ENCODE measurements around the gene VPS54. TPM values are rescaled to one million over a fixed set of nuclear protein-coding genes. Genes with fewer than 3 reads are reported as not detected.

VPS54 gene
- total and polyA plus RNA-seq, 4 donors = 4.5 to 25.1 (median 13.3) TPM

DNA sequence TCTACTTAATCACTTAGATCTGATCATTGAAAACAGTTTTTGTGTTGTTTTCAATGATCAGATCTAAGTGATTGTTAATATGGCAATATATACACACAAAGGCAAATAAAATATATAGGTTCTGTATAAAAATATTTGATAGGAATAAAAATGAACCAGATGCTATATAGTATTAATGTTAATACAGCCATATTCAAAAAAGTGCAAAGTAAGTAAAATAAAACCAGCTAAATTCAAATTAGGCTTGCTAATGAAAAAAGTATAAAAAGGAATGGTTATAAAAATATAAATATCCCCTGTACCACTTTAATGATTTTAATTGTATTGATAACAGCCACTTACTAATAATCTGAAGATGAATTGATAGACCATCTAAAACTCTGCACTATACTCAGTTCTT is 38.4 kb downstream of the VPS54 start:
- no peak for DNase-seq (ENCODE audit: low spot score)
- TF ChIP-seq HNF4G (IDR thresholded peaks at IDR 0.05) = no peak
- TF ChIP-seq, protein P1, sequence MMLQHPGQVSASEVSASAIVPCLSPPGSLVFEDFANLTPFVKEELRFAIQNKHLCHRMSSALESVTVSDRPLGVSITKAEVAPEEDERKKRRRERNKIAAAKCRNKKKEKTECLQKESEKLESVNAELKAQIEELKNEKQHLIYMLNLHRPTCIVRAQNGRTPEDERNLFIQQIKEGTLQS (IDR thresholded peaks at IDR 0.05) = no peak
- TF ChIP-seq RAD21 (IDR thresholded peaks at IDR 0.05) = no peak
- TF ChIP-seq NR2F2 (IDR thresholded peaks at IDR 0.05) = no peak
- TF ChIP-seq GABPA (IDR thresholded peaks at IDR 0.05 in 1 of 2, conservative IDR thresholded peaks at IDR 0.05 in 1 of 2) = no peak
- TF ChIP-seq YY1 (IDR thresholded peaks at IDR 0.05) = no peak
- Histone ChIP-seq H3K9ac (ENCODE audit: low read depth in 1 of 2, low read length in 2 of 2) (no peak overlapping the region), H3K4me3 (ENCODE audit: low read depth in 1 of 3, low read length in 3 of 3) (no peak overlapping the region), H3K27me3 (ENCODE audit: control insufficient read depth in 4 of 4, insufficient read depth in 4 of 4, low read length in 3 of 4) (no peaks in the 10 kb centered on the region), H3K27ac (ENCODE audit: low read depth in 1 of 2, low read length in 2 of 2) (no peak overlapping the region), H3K36me3 (ENCODE audit: control insufficient read depth in 4 of 4, insufficient read depth in 3 of 4, low read depth in 1 of 4, low read length in 3 of 4) (peaks cover 0 to 17% (median 7%) of the 10 kb centered on the region in 4 donors), H3K9me3 (ENCODE audit: control insufficient read depth in 4 of 4, low read length in 3 of 4) (no peaks in the 10 kb centered on the region), H3K4me1 (ENCODE audit: control insufficient read depth in 4 of 4, insufficient read depth in 4 of 4, low read length in 3 of 4) (peaks cover 2 to 14% (median 8%) of the 10 kb centered on the region in 4 donors)

DNA sequence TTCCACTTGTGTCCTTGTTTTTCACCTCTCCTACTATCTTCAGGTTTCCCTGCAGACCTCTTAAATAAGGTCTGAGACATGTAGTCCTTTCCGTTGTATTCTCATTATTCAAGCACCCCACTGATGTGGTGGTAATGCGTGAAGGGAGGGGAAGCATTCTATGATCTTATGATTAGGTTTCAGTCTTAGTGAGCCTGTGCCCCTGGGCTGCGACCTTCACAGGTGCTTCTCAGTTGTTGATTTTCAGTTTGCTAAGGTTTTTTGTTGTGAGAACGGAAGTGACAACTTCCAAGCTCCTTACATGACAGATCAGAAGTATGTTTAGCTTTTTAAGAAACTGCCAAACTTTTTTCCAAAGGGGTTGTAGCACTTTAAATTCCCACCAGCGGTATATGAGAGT is 41.3 kb downstream of the VPS54 start:
- Histone ChIP-seq H3K27me3 (ENCODE audit: control insufficient read depth in 4 of 4, insufficient read depth in 4 of 4, low read length in 3 of 4) (no peaks in the 10 kb centered on the region), H3K9me3 (ENCODE audit: control insufficient read depth in 4 of 4, low read length in 3 of 4) (no peaks in the 10 kb centered on the region), H3K4me1 (ENCODE audit: control insufficient read depth in 4 of 4, insufficient read depth in 4 of 4, low read length in 3 of 4) (peaks cover 0 to 3% (median 0%) of the 10 kb centered on the region in 4 donors), H3K4me3 (ENCODE audit: low read depth in 1 of 3, low read length in 3 of 3) (no peak overlapping the region), H3K9ac (ENCODE audit: low read depth in 1 of 2, low read length in 2 of 2) (no peak overlapping the region), H3K27ac (ENCODE audit: low read depth in 1 of 2, low read length in 2 of 2) (no peak overlapping the region), H3K36me3 (ENCODE audit: control insufficient read depth in 4 of 4, insufficient read depth in 3 of 4, low read depth in 1 of 4, low read length in 3 of 4) (peaks cover 0 to 24% (median 8%) of the 10 kb centered on the region in 4 donors)
- WGBS = 90% methylated on average over 5 of the region's 5 CpGs
- no peak for DNase-seq (ENCODE audit: low spot score)
- TF ChIP-seq EGR1 (IDR thresholded peaks at IDR 0.05; ENCODE audit: low read depth in 2 of 2) = no peak
- TF ChIP-seq GABPA (IDR thresholded peaks at IDR 0.05 in 1 of 2, conservative IDR thresholded peaks at IDR 0.05 in 1 of 2) = no peak
- TF ChIP-seq HNF4A (conservative IDR thresholded peaks at IDR 0.05) = no peak
- no peak for TF ChIP-seq FOXA1 (IDR thresholded peaks at IDR 0.05)
- TF ChIP-seq, protein P2, sequence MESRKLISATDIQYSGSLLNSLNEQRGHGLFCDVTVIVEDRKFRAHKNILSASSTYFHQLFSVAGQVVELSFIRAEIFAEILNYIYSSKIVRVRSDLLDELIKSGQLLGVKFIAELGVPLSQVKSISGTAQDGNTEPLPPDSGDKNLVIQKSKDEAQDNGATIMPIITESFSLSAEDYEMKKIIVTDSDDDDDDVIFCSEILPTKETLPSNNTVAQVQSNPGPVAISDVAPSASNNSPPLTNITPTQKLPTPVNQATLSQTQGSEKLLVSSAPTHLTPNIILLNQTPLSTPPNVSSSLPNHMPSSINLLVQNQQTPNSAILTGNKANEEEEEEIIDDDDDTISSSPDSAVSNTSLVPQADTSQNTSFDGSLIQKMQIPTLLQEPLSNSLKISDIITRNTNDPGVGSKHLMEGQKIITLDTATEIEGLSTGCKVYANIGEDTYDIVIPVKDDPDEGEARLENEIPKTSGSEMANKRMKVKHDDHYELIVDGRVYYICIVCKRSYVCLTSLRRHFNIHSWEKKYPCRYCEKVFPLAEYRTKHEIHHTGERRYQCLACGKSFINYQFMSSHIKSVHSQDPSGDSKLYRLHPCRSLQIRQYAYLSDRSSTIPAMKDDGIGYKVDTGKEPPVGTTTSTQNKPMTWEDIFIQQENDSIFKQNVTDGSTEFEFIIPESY (IDR thresholded peaks at IDR 0.05) = no peak
- TF ChIP-seq, protein P3, sequence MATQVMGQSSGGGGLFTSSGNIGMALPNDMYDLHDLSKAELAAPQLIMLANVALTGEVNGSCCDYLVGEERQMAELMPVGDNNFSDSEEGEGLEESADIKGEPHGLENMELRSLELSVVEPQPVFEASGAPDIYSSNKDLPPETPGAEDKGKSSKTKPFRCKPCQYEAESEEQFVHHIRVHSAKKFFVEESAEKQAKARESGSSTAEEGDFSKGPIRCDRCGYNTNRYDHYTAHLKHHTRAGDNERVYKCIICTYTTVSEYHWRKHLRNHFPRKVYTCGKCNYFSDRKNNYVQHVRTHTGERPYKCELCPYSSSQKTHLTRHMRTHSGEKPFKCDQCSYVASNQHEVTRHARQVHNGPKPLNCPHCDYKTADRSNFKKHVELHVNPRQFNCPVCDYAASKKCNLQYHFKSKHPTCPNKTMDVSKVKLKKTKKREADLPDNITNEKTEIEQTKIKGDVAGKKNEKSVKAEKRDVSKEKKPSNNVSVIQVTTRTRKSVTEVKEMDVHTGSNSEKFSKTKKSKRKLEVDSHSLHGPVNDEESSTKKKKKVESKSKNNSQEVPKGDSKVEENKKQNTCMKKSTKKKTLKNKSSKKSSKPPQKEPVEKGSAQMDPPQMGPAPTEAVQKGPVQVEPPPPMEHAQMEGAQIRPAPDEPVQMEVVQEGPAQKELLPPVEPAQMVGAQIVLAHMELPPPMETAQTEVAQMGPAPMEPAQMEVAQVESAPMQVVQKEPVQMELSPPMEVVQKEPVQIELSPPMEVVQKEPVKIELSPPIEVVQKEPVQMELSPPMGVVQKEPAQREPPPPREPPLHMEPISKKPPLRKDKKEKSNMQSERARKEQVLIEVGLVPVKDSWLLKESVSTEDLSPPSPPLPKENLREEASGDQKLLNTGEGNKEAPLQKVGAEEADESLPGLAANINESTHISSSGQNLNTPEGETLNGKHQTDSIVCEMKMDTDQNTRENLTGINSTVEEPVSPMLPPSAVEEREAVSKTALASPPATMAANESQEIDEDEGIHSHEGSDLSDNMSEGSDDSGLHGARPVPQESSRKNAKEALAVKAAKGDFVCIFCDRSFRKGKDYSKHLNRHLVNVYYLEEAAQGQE (IDR thresholded peaks at IDR 0.05) = no peak

DNA sequence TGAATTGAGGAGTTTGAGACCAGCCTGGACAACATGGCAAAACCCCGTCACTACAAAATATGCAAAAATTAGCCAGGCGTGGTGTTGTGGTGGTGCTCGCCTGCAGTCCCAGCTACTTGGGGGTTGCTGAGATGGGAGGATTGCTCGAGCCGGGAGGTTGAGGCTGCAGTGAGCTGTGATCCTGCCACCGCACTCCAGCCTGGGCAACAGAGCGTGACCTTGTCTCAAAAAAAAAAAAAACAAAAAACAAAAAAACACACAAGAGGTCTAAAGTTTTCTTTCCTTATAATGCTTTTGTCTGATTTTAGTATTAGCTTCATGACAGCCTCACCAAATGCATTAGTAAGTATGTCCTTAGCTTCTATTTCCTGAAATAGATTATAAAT is 43.1 kb downstream of the VPS54 start:
- no peak overlapping the region for H3K9ac ChIP-seq (ENCODE audit: low read depth in 1 of 2, low read length in 2 of 2)
- H3K9me3 ChIP-seq (ENCODE audit: control insufficient read depth in 4 of 4, low read length in 3 of 4) = no peaks in the 10 kb centered on the region
- H3K4me1 ChIP-seq (ENCODE audit: control insufficient read depth in 4 of 4, insufficient read depth in 4 of 4, low read length in 3 of 4) = no peaks in the 10 kb centered on the region
- no peak for TF ChIP-seq GABPA (IDR thresholded peaks at IDR 0.05 in 1 of 2, conservative IDR thresholded peaks at IDR 0.05 in 1 of 2)
- H3K27me3 ChIP-seq (ENCODE audit: control insufficient read depth in 4 of 4, insufficient read depth in 4 of 4, low read length in 3 of 4) = no peaks in the 10 kb centered on the region
- WGBS = 99% methylated on average over 7 of the region's 7 CpGs
- H3K27ac ChIP-seq (ENCODE audit: low read depth in 1 of 2, low read length in 2 of 2) = no peak overlapping the region
- peaks cover 6 to 29% (median 14%) of the 10 kb centered on the region in 4 donors for H3K36me3 ChIP-seq (ENCODE audit: control insufficient read depth in 4 of 4, insufficient read depth in 3 of 4, low read depth in 1 of 4, low read length in 3 of 4)
- H3K4me3 ChIP-seq (ENCODE audit: low read depth in 1 of 3, low read length in 3 of 3) = no peak overlapping the region
- DNase-seq (ENCODE audit: low spot score) = no peak

Data from liver (tissue), 9 donors.